GM06990 (cell line): Measurements from ENCODE around the gene CD83.

ENCODE experiments used
- DNase-seq: peaks from one replicate; pipeline ENCODE4 v3.0.0-alpha.2; 2011; ENCODE audit not compliant: insufficient read length; ENCODE audit errors: extremely low read depth
- H3K27me3 ChIP-seq: replicated peaks from 2 replicates; pipeline ENCODE4 v1.6.0; 2011; ENCODE audit warnings: low read length; ENCODE audit not compliant: control insufficient read depth, insufficient read depth
- H3K36me3 ChIP-seq: 2 replicates; pipeline ENCODE4 v1.5.1; 2011; ENCODE audit warnings: low read length; ENCODE audit not compliant: control insufficient read depth, insufficient read depth
- H3K4me3 ChIP-seq: replicated peaks from 2 replicates; pipeline ENCODE4 v1.5.1; 2011; ENCODE audit warnings: low read depth, mild to moderate bottlenecking, control low read depth, low read length
- TF ChIP-seq, protein P1 (sequence below): IDR thresholded peaks from 2 replicates; pipeline ENCODE4 v1.5.1; 2011; ENCODE audit warnings: low read length, control low read depth, mild to moderate bottlenecking, inconsistent platforms; ENCODE audit not compliant: insufficient read depth, poor library complexity, severe bottlenecking

Gene CD83

DNA sequence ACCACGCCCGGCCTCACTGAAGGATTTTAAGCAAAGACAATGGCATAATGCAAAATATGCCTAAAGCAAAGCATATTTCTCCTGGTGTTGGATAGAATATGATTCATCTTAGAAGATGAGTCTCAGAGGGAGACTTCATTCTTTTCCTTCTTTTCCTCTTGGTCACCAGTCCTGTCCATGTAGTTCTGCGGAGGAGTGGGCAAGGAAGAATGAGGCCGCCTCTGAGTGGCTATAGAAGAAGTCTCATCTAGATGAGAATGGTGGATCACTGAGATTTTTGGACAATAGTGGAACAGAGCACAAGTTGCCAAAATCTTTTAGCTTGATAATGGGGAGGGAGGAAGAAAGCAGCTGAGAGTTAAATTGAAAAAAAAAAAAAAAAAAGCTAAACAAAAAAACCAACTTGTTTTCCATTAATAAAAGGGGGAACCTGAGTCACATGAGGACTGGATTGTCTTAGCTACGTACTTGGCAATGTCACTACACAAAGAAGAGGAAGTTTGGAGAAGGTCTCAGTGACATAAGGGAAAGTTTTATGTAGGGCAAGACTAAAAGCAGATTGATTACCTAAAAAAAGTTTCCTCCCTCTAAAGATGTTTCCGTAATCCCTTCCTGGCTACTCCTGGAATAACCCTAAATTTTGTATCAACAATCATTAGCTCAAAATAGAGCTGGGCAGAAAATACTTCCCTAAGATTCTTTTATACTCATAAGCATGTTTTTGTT, 6.0 kb downstream of the CD83 start:
- TF ChIP-seq, protein P1, sequence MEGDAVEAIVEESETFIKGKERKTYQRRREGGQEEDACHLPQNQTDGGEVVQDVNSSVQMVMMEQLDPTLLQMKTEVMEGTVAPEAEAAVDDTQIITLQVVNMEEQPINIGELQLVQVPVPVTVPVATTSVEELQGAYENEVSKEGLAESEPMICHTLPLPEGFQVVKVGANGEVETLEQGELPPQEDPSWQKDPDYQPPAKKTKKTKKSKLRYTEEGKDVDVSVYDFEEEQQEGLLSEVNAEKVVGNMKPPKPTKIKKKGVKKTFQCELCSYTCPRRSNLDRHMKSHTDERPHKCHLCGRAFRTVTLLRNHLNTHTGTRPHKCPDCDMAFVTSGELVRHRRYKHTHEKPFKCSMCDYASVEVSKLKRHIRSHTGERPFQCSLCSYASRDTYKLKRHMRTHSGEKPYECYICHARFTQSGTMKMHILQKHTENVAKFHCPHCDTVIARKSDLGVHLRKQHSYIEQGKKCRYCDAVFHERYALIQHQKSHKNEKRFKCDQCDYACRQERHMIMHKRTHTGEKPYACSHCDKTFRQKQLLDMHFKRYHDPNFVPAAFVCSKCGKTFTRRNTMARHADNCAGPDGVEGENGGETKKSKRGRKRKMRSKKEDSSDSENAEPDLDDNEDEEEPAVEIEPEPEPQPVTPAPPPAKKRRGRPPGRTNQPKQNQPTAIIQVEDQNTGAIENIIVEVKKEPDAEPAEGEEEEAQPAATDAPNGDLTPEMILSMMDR: no peak
- DNase-seq: no peak
- no peaks in the 10 kb centered on the region for H3K27me3 ChIP-seq
- no peak overlapping the region for H3K4me3 ChIP-seq
- H3K36me3 ChIP-seq: no peaks in the 10 kb centered on the region; the same call in 1 of the 2 replicates

DNA sequence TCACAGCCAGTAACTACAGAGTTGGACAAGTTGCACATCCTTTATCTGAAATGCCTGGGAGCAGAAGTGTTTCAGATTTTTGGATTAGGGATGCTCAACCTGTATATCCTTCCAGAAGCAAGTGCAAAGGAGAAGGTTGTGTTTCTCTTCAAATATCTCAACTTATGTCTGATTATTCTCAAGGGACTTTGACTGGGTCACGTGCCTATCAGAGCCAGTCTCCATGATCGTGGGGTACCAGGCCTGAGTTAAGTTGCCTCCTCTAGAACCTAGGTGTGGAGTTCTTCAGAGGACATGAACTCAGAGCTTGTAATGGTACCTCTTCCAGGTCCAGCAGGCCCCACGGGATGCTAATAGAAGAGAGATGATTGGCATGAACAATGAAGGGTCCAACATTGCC, 7.8 kb downstream of the CD83 start:
- Histone ChIP-seq H3K4me3 (no peak overlapping the region), H3K36me3 (no peaks in the 10 kb centered on the region; the same call in none of the 2 replicates), H3K27me3 (no peaks in the 10 kb centered on the region)
- DNase-seq: no peak
- TF ChIP-seq, protein P1: no peak

DNA sequence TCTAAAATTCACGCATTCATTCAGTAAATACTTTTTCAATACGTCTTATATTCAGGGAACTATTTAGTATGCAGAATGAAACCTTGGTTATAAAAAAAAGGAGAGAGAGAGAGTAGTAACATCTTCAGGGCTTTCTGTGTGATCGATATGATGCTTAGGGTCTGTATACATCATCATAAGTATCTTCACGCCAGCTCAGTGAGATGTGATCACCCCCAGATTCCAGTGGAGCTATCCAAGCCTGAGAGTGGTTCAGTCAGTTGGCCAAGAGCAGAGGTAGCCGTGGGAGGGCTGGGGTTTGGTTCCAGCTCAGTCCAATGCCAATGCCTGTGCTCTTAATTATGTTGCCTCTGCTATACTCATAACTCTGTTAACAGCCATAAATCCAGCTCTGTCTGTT, 8.6 kb downstream of the CD83 start:
- H3K27me3 ChIP-seq: no peaks in the 10 kb centered on the region
- DNase-seq: no peak
- no peaks in the 10 kb centered on the region; the same call in none of the 2 replicates for H3K36me3 ChIP-seq
- TF ChIP-seq, protein P1: no peak
- no peak overlapping the region for H3K4me3 ChIP-seq

DNA sequence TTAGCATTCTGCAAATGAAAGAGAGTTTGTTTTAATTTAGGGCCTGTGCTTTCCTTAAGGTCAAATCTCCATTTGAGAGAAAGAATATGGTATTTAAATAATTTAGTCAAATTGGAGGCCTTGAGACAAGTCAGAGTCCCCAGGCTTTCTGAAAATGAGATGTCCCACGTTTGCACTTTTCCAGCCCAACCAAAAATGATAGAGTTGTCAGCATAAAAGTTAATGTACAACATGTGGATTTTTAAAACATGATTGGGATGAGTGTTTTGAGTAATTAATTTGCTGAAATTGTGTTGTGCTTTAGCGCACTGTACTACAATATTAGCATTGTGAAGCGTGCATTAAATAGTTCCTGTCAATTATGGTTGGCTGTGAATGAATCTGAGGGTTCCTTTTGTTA, 10.0 kb downstream of the CD83 start:
- Histone ChIP-seq H3K27me3 (no peaks in the 10 kb centered on the region), H3K4me3 (no peak overlapping the region), H3K36me3 (peaks cover 2% of the 10 kb centered on the region)
- DNase-seq: no peak
- TF ChIP-seq, protein P1: no peak

DNA sequence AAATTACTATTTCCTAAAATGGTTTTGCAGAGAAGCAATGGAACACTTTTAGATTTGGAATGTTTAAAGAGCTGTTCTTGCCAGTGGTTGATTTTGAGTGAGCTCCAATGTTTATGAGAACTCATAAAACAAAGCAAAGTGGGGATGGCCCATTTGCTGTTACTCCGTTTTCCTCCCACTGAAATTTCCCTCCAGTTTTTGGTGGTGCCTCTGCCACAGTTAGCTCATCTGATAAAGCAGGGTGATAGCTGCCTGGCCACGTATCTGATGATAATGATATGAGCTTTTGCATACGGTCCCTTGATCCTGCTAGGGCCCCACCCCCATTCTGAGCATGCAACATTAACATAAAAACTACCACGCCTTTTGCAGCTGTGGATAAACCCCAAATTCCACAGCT, 10.4 kb downstream of the CD83 start:
- no peak for DNase-seq
- TF ChIP-seq, protein P1: no peak
- Histone ChIP-seq H3K4me3 (no peak overlapping the region), H3K36me3 (peaks cover 5% of the 10 kb centered on the region), H3K27me3 (no peaks in the 10 kb centered on the region)
